G401 (cell line): ENCODE measurements around the gene TMEM125. TPM values are rescaled to one million over a fixed set of nuclear protein-coding genes. Genes with fewer than 3 reads are reported as not detected.

Experiments used
- DNase-seq: peaks from one replicate; pipeline ENCODE4 v3.0.0-alpha.2; 2015; ENCODE audit warnings: low spot score
- in situ Hi-C: cut with HindIII; loops from 2 replicates; pipeline ENCODE4 v1.10.0; 2016; ENCODE audit warnings: low sequenced_read_pairs, mixed read lengths
- total RNA-seq: library from RNA; depleted of rRNA; stranded (reverse); fragments of >200 nt; shearing (Covaris generic); gene quantifications from 2 replicates; pipeline ENCODE4 v1.2.3, GENCODE V29; 2014

TMEM125 gene
- total RNA-seq, 1 experiment from 2014 or later, result not detected

- in situ Hi-C loops, result no loop called here
- DNase-seq, result no peak
Observed at GRCh38 chr1:43243299-43243698, 26.5 kb upstream of the TMEM125 start.

- in situ Hi-C loops, result no loop called here
- DNase-seq, result no peak
Observed at GRCh38 chr1:43246466-43247213, 23.1 kb upstream of the TMEM125 start.

GRCh38 chr1:43247256-43247921 lies 22.4 kb upstream of the TMEM125 start:
- in situ Hi-C loops, result no loop called here
- DNase-seq, result no peak

GRCh38 chr1:43250351-43250761 lies 19.4 kb upstream of the TMEM125 start:
- in situ Hi-C loops, result no loop called here
- DNase-seq, result no peak

- no peak for DNase-seq
- in situ Hi-C loops, result no loop called here
Observed at GRCh38 chr1:43251024-43251423, 18.8 kb upstream of the TMEM125 start.

- in situ Hi-C loops, result no loop called here
Observed at GRCh38 chr1:43252225-43252624, 17.6 kb upstream of the TMEM125 start.

GRCh38 chr1:43253173-43253572 lies 16.6 kb upstream of the TMEM125 start:
- DNase-seq, result no peak
- in situ Hi-C loops, result no loop called here

More at GRCh38 chr1:43252225-43252624, 17.6 kb upstream of the TMEM125 start:
- no peak for DNase-seq

- in situ Hi-C loops, result no loop called here
- no peak for DNase-seq
Observed at GRCh38 chr1:43253876-43254275, 15.9 kb upstream of the TMEM125 start.

GRCh38 chr1:43255438-43256210 lies 14.2 kb upstream of the TMEM125 start:
- in situ Hi-C loops, result no loop called here
- peak; percentile 83 for DNase-seq

- in situ Hi-C loops, result no loop called here
- DNase-seq, result no peak
Observed at GRCh38 chr1:43256675-43257570, 12.9 kb upstream of the TMEM125 start.

GRCh38 chr1:43258370-43258769 lies 11.4 kb upstream of the TMEM125 start:
- in situ Hi-C loops, result no loop called here
- no peak for DNase-seq

- in situ Hi-C loops, result no loop called here
- DNase-seq, result no peak
Observed at GRCh38 chr1:43265431-43265830, 4.4 kb upstream of the TMEM125 start.

GRCh38 chr1:43266881-43267280 lies 2.9 kb upstream of the TMEM125 start:
- in situ Hi-C loops, result no loop called here
- no peak for DNase-seq

- in situ Hi-C loops, result no loop called here
- peak; percentile 52 for DNase-seq
Observed at GRCh38 chr1:43267291-43267805, 2.4 kb upstream of the TMEM125 start.

GRCh38 chr1:43267818-43268425 lies 1.9 kb upstream of the TMEM125 start:
- no peak for DNase-seq
- in situ Hi-C loops, result no loop called here

GRCh38 chr1:43270421-43271095 lies 775 bp downstream of the TMEM125 start:
- in situ Hi-C loops, result no loop called here
- DNase-seq, result no peak

- in situ Hi-C loops, result no loop called here
- no peak for DNase-seq
Observed at GRCh38 chr1:43271186-43272118, 1.7 kb downstream of the TMEM125 start.
